Measurements from ENCODE around the gene NUP88.

Gene NUP88

DNA sequence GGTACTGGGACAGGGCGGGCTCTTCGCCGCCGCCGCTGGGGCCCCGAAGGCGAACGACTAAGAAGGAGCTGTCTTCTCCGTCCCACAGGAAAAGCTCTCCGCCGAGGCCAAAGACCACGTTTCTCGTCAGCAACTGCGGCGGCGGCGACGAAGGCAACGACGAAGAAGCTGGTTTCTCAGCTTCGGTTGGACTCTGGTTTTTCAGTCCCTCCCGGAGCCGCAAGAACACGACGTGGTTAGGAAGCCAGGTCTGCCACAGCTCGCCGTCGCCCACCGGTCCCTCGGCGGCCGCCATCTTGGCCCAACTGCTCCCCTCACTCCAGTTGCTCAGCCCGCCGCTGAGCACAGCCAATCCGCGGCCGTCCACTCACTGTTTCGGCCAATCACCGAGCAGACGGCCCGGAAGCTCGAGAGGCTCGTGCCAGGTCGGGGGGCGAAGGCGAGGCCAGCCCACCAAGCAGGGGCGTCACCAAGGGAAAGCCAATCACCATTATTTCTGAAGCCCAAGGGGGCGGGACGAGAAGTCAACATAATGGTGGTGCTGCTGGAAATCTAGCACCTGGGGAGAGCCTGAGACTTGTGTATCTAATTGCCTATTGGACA lies at the start of gene NUP88:
Gene NUP88, minus strand, starts transcription at position 307 of the 603 bp plus-strand sequence. Its CDS starts 12 bp downstream, at position 295.
- H3K4me3 ChIP-seq (ENCODE audit: control insufficient read depth, low read depth, low read length), result peak within 1 kb of the TSS; percentile 95
- TF ChIP-seq, protein P1, sequence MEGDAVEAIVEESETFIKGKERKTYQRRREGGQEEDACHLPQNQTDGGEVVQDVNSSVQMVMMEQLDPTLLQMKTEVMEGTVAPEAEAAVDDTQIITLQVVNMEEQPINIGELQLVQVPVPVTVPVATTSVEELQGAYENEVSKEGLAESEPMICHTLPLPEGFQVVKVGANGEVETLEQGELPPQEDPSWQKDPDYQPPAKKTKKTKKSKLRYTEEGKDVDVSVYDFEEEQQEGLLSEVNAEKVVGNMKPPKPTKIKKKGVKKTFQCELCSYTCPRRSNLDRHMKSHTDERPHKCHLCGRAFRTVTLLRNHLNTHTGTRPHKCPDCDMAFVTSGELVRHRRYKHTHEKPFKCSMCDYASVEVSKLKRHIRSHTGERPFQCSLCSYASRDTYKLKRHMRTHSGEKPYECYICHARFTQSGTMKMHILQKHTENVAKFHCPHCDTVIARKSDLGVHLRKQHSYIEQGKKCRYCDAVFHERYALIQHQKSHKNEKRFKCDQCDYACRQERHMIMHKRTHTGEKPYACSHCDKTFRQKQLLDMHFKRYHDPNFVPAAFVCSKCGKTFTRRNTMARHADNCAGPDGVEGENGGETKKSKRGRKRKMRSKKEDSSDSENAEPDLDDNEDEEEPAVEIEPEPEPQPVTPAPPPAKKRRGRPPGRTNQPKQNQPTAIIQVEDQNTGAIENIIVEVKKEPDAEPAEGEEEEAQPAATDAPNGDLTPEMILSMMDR (conservative IDR thresholded peaks at IDR 0.05; ENCODE audit: control insufficient read depth, insufficient read depth, low read depth, low read length), result no peak
- DNase-seq (ENCODE audit: low read depth), result peak; percentile 95

DNA sequence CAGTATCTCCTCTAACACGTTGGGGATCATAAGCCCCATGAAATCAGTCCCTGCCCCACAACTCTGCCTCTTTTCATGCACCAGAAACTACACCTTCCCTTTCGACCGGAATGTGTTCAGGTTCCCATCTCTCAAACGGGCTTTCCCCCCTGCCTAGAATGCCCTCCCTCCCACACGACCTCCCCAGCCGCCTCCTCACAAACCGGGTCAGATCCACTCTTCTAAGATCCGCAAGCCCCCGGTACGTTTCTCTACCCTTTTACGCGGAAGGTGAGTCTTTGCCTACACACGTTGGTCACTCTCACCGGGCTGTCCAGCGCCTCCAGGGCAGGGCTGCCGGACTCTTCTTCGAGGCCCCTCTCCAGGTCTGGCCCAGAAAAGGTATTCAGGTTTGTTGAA lies 48.6 kb upstream of the NUP88 start:
- DNase-seq (ENCODE audit: low read depth), result peak; percentile 0
- peak overlapping the region; percentile 88 for H3K4me3 ChIP-seq (ENCODE audit: control insufficient read depth, low read depth, low read length)
- TF ChIP-seq, protein P1 (conservative IDR thresholded peaks at IDR 0.05; ENCODE audit: control insufficient read depth, insufficient read depth, low read depth, low read length), result no peak

DNA sequence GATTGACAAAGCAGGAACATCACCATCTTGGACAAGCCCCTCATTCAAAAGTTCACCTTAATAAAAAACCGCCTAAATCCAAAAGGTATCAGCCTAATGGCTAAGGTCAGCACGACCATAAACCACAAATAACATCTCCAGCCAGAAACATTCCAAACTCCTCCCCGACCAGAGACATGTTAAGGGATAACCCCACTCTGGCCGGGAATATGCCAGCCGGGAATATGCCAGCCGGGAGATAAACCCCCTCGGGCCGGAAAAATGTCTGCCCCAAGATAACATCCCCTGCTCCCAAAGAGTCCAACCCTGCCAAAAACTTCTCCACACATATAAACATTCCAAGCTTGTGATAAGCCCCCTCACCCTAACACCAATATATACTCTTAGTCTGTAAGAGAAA lies 48.0 kb upstream of the NUP88 start:
- no peak for DNase-seq (ENCODE audit: low read depth)
- H3K4me3 ChIP-seq (ENCODE audit: control insufficient read depth, low read depth, low read length), result peak overlapping the region; percentile 88
- TF ChIP-seq, protein P1 (conservative IDR thresholded peaks at IDR 0.05; ENCODE audit: control insufficient read depth, insufficient read depth, low read depth, low read length), result no peak

DNA sequence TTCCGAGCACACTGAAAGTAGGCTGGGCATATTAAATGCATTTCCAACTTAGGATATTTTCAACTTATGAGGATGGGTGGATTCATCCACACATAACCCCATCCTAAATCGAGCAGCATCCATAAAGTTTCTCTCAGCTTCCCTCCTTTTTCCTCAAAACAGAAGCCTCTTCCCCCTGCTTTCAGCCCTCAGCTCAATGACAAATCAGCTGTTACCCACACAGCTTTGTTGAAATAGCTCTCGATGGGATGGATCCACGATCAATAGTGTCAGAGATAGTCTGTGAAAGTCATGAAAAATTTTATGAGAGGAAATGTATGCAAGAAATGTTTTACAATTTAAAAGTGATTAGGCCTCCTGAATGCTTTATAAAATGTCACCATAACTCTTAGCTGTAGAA lies 46.8 kb upstream of the NUP88 start:
- TF ChIP-seq, protein P1 (conservative IDR thresholded peaks at IDR 0.05; ENCODE audit: control insufficient read depth, insufficient read depth, low read depth, low read length), result no peak
- no peak for DNase-seq (ENCODE audit: low read depth)
- H3K4me3 ChIP-seq (ENCODE audit: control insufficient read depth, low read depth, low read length), result no peak overlapping the region

DNA sequence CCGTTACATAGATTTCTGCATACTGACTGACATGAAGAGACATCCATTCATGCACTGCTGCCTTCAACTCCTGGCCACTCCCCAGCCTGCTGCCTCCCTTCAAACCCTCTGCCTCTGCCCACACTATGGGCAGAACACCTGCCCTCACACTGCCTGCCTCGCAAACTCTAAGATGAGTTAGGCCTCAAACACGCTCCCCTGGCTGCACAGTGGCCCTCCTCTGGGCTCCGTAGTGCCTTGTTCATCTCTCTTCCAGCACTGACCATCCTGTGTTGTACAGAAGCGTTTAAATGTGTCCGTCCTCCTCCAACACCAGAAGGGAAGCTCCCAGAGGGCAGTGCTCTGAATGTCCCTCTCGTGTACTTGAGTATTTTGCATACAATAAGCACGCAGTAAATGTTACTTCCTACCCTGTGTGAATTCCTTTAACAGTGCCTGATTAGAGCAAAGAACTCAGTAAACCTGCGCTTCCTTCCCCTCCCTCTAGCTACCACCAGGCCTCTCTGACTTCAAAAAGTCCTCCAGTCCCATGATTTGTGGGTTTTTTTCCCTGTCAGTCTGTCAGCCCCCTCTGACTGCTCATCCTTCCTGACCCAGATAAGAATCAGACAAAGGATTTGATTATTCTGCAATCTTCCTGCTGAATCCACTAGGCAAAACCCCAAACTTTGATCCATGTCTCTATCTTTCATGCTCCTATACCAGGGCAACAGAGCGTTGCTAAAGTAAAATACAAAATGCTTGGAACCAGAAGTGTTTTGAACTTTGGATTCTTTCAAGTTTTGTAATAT lies 45.5 kb upstream of the NUP88 start:
- H3K4me3 ChIP-seq (ENCODE audit: control insufficient read depth, low read depth, low read length), result no peak overlapping the region
- DNase-seq (ENCODE audit: low read depth), result no peak
- TF ChIP-seq, protein P1 (conservative IDR thresholded peaks at IDR 0.05; ENCODE audit: control insufficient read depth, insufficient read depth, low read depth, low read length), result no peak

DNA sequence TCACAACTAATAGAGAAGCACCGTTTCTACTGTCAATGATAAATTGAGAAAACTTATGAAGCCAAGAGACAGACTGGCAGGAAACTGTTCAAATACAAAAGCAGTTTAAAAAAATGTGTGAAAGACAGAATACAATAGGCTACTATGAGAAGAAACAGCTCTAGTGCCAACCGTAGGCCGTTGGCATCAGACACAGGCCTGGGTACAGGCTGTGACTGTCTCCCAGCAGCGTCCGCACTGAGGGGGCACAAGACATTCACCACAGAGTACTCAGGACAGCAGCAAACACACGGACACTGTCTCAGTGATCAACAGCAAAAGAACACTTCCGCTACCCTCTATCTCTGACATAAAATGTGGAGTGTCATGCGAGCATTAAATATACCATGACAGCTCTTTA lies 27.3 kb upstream of the NUP88 start:
- TF ChIP-seq, protein P1 (conservative IDR thresholded peaks at IDR 0.05; ENCODE audit: control insufficient read depth, insufficient read depth, low read depth, low read length), result no peak
- H3K4me3 ChIP-seq (ENCODE audit: control insufficient read depth, low read depth, low read length), result no peak overlapping the region
- DNase-seq (ENCODE audit: low read depth), result no peak
